Stomach (tissue), 9 donors: ENCODE data around the gene NCMAP. TPM values are rescaled to one million over a fixed set of nuclear protein-coding genes. Genes with fewer than 3 reads are reported as not detected.

Experiments
- DNase-seq, 2 donors: peaks; one replicate each; pipeline versions ENCODE4 v3.0.0 to v3.0.0-alpha.2; 2013 to 2019
- H3K27ac ChIP-seq, 5 donors: fragments of 200-600 bp in 4 of 5; sonication (generic) in 4 of 5; one replicate each; pipeline ENCODE4 v1.5.1; 2013 to 2019; ENCODE audit warnings: mild to moderate bottlenecking in 1 of 5, moderate library complexity in 1 of 5
- H3K27me3 ChIP-seq, 3 donors: fragments of 200-600 bp; sonication (generic); one replicate each; pipeline ENCODE4 v1.5.1; 2017 to 2019; ENCODE audit warnings: mixed run types in 1 of 3
- H3K36me3 ChIP-seq, 4 donors: fragments of 200-600 bp; sonication (generic); 1 replicate in 3 of 4; 2 replicates in 1 of 4; pipeline ENCODE4 v1.5.1; 2016 to 2019
- H3K4me1 ChIP-seq, 4 donors: fragments of 200-600 bp; sonication (generic); one replicate each; pipeline ENCODE4 v1.5.1; 2016 to 2019
- H3K4me3 ChIP-seq, 4 donors: fragments of 200-600 bp; sonication (generic) in 3 of 4; one replicate each; pipeline ENCODE4 v1.5.1; 2016 to 2019; ENCODE audit warnings: mild to moderate bottlenecking in 1 of 4
- H3K9me3 ChIP-seq, 4 donors: fragments of 200-600 bp; sonication (generic); one replicate each; pipeline ENCODE4 v1.5.1; 2016 to 2019
- CTCF ChIP-seq, 7 experiments: fragments of 450-650 bp in 4 of 7; fragments of 200-600 bp in 3 of 7; sonication (generic) in 3 of 7; IDR thresholded peaks; one replicate each; pipeline ENCODE4 v1.5.1; 2016 to 2019; ENCODE audit warnings: antibody characterized with exemption in 7 of 7, control low read depth in 2 of 7, mild to moderate bottlenecking in 1 of 7
- EP300 ChIP-seq: sonication (generic); formaldehyde crosslinking; IDR thresholded peaks from one replicate; pipeline ENCODE4 v1.6.1; 2017; ENCODE audit warnings: antibody characterized with exemption
- POLR2A ChIP-seq, 4 donors: fragments of 450-650 bp; IDR thresholded peaks; one replicate each; pipeline ENCODE4 v1.6.1; 2016; ENCODE audit warnings: antibody characterized with exemption in 4 of 4, control low read depth in 2 of 4, mild to moderate bottlenecking in 1 of 4, moderate library complexity in 1 of 4
- POLR2AphosphoS5 ChIP-seq, 3 donors: sonication (generic); formaldehyde crosslinking; IDR thresholded peaks; one replicate each; pipeline ENCODE4 v1.6.1; 2016; ENCODE audit warnings: antibody characterized with exemption in 3 of 3
- WGBS, 5 donors: extraction: QIAGEN DNeasy Blood & Tissue Kit in 3 of 5; methylation state at CpG; one replicate each; pipeline versions ENCODE4 v1.1.5 to v1.1.7; 2013 to 2018; 5-methylcytosine and 5-hydroxymethylcytosine counted together
- intact Hi-C: fragments of 100-400 bp; cut with DNase I; formaldehyde crosslinking; loops from one replicate; pipeline ENCODE4 v1.15.1; 2023; ENCODE audit warnings: low total_unique reads
- polyA plus RNA-seq, 3 donors: library from polyadenylated mRNA; stranded (reverse); fragments of 200-250 nt; gene quantifications; one replicate each; pipeline ENCODE4 v1.2.3, GENCODE V29; 2013
- total RNA-seq, 5 donors: library from RNA; depleted of rRNA; stranded (reverse); fragments of >200 nt; gene quantifications; one replicate each; pipeline versions ENCODE4 v1.1.0 to v1.2.3, GENCODE V29; 2014 to 2016
- donor health status: healthy with polysubstance abuse.
- donor health status: Bipolar disorder and iron deficiency.
- donor health status: healthy.

Gene NCMAP
- total and polyA plus RNA-seq, 8 donors: 0.29 to 9.3 (median 4.1) TPM

DNA sequence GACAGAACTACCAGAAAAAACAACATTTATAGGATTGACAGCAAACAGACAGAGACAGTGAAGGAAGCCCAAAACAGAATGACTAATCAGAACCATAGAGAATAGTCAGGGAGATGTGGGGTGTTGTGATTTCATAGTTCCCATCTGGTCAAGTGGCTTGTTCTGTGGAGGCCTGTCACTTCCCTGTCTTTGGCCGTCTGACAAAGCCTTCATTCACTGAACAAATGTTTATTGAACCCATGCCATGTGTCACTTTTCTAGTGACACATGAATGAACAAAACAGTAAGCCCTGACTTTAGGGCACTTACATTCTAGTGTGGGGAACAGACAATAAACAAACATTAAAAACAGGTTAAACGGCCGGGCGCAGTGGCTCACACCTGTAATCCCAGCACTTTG lies 84.0 kb downstream of the NCMAP start:
- Histone ChIP-seq H3K27me3 (no peaks in the 10 kb centered on the region), H3K27ac (peak overlapping the region in 1 of 5 donors; percentile 16), H3K4me1 (peaks cover 19 to 38% (median 29%) of the 10 kb centered on the region in 4 donors), H3K4me3 (no peak overlapping the region), H3K36me3 (no peaks in the 10 kb centered on the region), H3K9me3 (no peaks in the 10 kb centered on the region)
- intact Hi-C loops: no loop called here
- WGBS, 5 donors: 33 to 55% (median 48%) methylated on average over 4 of the region's 4 CpGs
- DNase-seq: peak in 1 of 2 donors; percentile 38
- TF ChIP-seq POLR2A (IDR thresholded peaks at IDR 0.05) (no peak), EP300 (no peak), POLR2AphosphoS5 (IDR thresholded peaks at IDR 0.05) (no peak), CTCF (IDR thresholded peaks at IDR 0.05) (no peak)

- WGBS, 5 donors: 45 to 66% (median 56%) methylated on average over 6 to 7 of the region's 7 CpGs
- TF ChIP-seq POLR2A (IDR thresholded peaks at IDR 0.05) (no peak), EP300 (no peak), CTCF (IDR thresholded peaks at IDR 0.05) (no peak), POLR2AphosphoS5 (IDR thresholded peaks at IDR 0.05) (no peak)
- Histone ChIP-seq H3K27me3 (no peaks in the 10 kb centered on the region), H3K4me1 (peaks cover 23 to 39% (median 31%) of the 10 kb centered on the region in 4 donors), H3K9me3 (no peaks in the 10 kb centered on the region), H3K27ac (peak overlapping the region in 1 of 5 donors; percentile 16), H3K4me3 (no peak overlapping the region), H3K36me3 (peaks cover 0 to under 1% (median 0%) of the 10 kb centered on the region in 4 donors)
- intact Hi-C loops: no loop called here
- peak; percentile 42 to 63 for DNase-seq
These were observed 84.4 kb downstream of the NCMAP start for GRCh38 chr1:24640288-24640687.

DNA sequence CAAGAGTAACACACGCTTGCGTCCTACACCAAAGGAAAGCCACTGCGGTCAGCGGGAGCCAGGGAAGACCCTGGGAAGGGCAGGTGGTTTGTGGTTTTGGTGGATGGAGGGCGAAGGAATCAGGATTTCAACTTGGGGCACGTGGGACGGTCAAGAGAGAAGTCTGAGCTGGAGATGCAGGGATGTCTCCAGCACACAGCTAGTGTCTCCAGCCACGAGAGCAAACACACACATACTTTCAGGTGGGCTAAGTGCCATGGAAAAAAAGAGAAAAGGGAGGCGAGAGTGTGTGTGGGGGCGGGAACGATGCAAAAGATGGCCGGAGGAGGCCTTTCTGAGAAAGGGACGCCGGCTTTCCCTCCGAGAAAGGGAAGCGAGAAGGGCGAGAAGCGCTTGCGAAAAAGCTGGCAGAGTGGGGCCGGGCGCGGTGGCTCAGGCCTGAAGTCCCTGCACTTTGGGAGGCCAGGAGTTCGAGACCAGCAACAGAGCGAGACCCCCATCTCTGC lies 85.8 kb downstream of the NCMAP start:
- H3K9me3 ChIP-seq: no peaks in the 10 kb centered on the region

More for the DNA sequence above, 85.8 kb downstream of the NCMAP start:
- H3K4me1 ChIP-seq: peaks cover 29 to 50% (median 41%) of the 10 kb centered on the region in 4 donors
- H3K4me3 ChIP-seq: peak overlapping the region; percentile 66 to 100 (median 95)
- H3K36me3 ChIP-seq: peaks cover 8 to 15% (median 12%) of the 10 kb centered on the region in 4 donors
- no peaks in the 10 kb centered on the region for H3K27me3 ChIP-seq
- peak overlapping the region; percentile 67 to 100 (median 98) for H3K27ac ChIP-seq
- 20 to 33% (median 24%) methylated on average over 24 of the region's 24 CpGs for WGBS, 5 donors
- intact Hi-C loops: no loop called here
- TF ChIP-seq POLR2A (IDR thresholded peaks at IDR 0.05): no peak
- TF ChIP-seq CTCF (IDR thresholded peaks at IDR 0.05): peak in 1 of 7 experiments; percentile 9
- DNase-seq: peak in 1 of 2 donors; percentile 67
